ENCODE results near the gene DAP3. TPM values are rescaled to one million over a fixed set of nuclear protein-coding genes. Genes with fewer than 3 reads are reported as not detected.
"Not testable (repeated sequence)": the region's sequence is repeated elsewhere in the genome, so short reads cannot be mapped to it uniquely, and the experiment has no call there.

DAP3 gene
- total RNA-seq, 1 donor from 2014 or later: 91.2 TPM

DNA sequence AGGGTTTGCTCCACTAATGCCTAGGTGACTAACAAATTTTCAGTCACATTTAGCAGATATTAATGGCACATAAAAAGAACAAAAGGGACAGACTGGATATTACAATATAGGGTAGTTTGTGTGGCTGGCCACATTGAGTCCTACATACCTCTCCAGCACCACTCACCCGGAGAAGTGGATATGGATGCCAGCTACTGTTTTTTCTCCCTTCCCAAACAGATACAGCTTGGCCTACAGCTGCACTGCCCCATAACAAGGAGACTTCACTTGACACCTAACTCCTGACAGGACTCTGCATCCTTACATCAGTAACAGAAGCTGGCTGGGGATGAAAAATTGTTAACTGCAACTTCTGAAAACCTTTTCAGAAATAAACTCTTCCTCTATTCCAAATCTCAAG is 9.9 kb upstream of the DAP3 start:
- DNase-seq (ENCODE audit: low spot score); intact Hi-C loops (cut with DNase I): not testable (repeated sequence)

DNA sequence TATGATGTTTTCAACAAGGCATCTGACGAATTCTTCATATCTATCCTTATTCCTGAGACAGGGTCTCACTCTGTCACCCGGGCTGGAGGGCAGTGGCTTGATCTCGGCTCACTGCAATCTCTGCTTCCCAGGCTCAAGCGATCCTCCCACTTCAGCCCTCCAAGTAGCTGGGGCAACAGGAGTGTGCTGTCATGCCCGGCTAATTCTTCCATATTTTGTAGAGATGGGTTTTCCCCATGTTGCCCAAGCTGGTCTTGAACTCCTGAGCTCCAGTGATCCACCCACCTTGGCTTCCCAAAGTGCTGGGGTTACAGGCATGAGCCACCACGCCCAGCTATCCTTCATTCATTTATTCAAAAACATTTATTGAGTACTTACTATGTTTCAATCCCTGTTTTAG is 8.4 kb upstream of the DAP3 start:
- intact Hi-C loops (cut with DNase I): no loop called here
- no peak for DNase-seq (ENCODE audit: low spot score)

DNA sequence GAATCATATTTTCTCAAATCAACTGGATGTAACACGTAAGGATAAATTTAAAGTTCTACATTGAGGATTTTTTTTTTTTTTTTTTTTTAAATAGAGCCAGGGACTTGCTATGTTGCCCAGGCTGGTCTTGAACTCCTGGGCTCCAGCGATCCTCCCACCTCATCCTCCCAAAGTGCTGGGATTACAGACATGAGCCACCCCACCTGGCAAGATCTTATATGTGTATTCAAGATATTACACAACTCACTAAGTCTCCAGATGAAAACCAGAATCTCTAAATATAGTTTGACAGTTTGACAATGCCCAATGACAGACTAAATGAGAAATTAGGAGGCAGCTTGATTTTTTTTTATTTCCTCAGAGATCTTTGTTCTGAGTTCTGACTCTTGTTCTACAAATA is 7.1 kb upstream of the DAP3 start:
- DNase-seq (ENCODE audit: low spot score): no peak
- intact Hi-C loops (cut with DNase I): no loop called here

DNA sequence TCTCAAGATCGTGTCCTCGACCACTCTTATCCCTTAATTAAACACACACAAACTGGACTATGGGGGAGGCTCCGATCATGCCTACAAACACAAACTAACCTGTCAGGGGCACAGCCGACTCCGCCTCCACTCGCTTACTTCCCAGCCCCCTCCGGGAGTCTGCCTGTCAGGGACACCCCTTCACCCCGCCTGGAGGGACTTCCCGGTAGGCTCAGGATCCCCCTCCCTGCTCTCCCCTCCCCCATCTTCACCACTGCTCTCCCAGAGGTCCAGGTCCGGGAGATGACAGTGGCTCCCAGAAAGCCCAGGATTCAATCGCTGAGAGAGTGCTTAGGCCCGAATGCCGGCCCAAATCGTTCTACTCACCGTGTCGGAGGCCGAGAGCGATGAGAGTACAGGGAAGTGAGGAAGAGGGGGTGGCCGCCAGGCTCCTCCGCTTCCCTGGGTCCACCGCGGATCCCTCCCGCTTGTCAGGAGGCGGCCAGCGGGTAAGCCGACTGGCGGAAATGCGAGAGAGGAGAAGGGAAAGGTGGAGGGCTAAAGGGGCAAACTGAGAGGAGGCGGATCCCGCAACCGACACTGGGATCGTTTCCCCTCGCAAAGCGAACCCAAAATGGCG is 1.1 kb upstream of the DAP3 start:
- intact Hi-C loops (cut with DNase I): not testable (repeated sequence)
- DNase-seq (ENCODE audit: low spot score): peak; percentile 75

DNA sequence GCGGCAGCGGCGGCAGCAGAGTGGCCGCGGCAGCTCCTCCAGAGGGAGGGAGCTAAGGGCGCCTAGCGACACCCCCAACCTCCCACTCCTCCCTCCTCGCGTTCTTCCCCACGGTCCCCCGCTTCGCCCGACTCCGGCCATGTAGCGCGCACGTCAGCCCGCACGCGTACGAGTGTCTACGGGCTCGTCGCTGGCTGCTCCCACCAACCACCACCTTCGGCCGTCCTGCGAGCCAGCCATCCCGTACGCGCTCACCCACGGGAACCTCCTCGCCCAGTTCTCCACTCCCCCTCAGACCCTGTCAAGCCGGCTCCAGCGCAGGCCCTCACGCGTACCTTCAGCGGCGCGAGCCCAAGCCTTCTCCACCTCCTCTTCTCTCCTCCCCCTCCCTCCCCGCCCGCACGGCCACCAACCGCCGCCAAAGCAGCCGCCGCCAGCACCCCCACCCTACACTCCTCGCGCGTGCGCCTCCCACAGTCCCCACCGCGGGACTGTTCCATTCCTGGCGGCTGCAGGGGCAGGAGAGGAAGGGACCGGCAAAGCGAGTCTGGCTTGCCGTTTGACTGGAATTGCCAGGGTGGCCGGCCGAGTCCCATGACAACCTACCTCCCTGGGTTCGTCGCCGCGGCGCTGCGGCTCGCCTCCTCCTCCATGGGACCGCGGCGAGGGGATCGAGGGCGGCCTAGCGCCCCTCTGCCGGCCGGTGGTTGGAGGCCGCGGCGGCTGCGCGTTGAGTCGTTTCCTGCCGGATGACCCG is 389 bp upstream of the DAP3 start, which contains the start of gene YY1AP1:
YY1AP1 (minus strand) TSS at position 451 of the 757 bp plus-strand sequence. CDS start 8,338 bp downstream, outside the sequence.
- intact Hi-C loops (cut with DNase I): no loop called here
- DNase-seq (ENCODE audit: low spot score): peak; percentile 97

DNA sequence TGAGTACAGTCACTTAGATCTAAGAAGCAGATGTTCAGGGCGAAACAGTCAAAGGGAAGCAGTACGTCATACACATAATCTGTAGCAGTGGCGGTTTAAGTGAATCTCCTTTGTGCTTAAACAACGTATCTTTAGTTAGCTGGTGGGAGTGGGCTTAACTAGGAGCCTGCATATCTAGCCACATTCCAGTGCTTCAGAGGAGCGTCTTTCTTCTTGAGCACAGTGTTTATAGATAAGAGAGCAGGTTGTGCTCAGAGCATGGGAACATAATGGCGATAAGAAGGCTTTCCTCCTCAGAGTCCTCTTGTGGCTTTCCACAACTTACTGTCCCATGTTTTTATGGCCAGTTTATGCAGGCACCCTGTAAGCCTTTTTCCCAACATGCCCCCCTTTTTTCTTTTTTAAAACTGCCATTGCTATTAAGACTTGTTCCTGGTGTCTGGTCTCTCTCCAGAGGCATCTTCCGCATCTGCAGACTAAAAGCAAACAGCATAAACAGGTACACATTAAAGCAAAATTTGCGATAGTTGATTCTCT is 3.2 kb downstream of the DAP3 start:
- no peak for DNase-seq (ENCODE audit: low spot score)
- intact Hi-C loops (cut with DNase I): no loop called here

DNA sequence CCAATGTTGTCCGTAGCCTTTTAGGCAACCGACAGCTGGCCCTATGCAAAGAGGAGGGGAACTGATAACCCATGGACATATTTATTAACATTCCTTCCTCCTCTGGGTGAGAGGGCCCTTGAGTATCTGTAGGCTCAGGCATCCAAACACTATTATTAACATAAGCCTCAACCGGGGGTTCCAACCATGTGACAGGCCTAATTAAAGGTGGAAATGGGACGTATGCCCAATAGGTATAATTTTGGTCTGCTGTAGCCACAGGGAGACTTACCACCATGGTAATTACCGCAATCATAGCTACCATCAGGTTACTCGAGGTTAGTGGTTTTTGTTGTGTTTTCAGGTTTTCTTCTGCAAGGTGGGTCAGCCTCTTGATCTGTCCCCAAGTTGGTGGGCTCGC is 5.3 kb downstream of the DAP3 start:
- intact Hi-C loops (cut with DNase I): no loop called here
- DNase-seq (ENCODE audit: low spot score): no peak

DNA sequence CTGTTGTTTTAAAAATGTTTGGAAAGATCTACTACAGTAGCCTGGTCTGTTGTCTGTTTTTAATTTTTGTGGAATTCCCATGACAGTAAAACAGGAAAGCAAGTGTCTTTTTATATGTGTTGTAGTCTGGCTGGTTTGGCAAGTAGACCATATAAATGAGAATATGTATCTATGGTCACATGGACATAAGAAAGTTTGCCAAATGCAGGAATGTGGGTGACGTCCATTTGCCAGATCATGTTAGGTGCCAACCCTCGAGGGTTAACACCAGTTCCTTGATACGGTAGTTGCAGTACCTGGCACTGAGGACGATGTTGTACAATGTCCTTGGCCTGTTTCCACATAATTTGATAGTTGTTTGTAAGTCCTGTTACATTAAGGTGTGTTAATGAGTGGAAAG is 6.2 kb downstream of the DAP3 start:
- no peak for DNase-seq (ENCODE audit: low spot score)
- intact Hi-C loops (cut with DNase I): no loop called here

DNA sequence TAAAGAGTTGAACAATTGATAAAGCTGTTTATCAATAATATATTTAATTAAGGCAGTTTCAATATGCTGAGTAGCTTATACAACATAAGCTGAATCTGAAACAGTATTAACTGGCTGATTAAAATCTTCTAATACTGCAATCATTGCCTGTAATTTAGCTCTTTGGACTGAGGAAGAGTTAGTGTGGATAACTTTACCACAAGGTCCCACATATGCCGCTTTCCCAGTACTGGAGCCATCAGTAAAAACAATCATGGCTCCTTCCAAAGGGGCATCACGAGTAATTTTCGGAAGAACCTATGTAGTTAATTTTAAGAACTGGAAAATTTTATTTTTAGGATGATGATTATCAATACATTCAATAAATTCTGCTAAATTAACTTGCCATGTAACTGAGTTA is 6.7 kb downstream of the DAP3 start:
- no peak for DNase-seq (ENCODE audit: low spot score)
- intact Hi-C loops (cut with DNase I): no loop called here

DNA sequence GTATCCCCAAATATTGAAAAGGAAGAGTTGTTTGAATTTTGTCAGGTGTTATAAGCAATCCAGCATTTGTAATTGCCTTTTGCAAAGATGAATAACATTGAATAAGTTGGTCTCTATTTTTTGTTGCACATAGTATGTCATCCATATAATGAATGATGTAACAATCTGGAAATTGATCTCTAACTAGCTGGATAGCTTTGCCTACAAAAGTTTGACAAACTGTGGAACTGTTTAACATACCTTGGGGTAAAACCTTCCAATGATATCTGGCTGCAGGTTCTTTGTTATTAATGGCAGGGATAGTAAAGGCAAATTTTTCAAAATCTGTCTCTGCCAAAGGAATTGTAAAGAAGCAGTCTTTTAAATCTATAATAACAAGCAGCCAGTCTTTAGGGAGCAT is 7.6 kb downstream of the DAP3 start:
- no peak for DNase-seq (ENCODE audit: low spot score)
- intact Hi-C loops (cut with DNase I): no loop called here

DNA sequence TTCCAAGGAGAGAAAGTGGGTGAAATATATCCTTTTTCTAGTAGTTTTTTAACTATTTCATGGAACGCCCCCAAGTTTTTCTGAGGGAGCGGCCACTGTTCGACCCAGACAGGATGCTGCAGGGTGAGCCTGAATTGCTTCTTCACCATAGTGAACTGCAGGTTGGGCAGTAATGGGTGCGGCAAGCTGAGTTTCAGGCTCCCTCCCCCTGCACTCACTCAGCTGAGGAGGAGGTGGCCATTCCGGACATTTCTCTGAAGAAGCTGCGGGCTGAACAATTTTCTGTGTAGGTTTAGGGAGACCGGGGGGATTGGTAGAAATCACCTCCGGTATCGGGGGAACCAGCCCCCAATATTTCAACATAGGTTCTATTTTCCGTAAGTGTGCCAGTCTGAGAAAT is 8.2 kb downstream of the DAP3 start:
- no peak for DNase-seq (ENCODE audit: low spot score)
- intact Hi-C loops (cut with DNase I): no loop called here

DNA sequence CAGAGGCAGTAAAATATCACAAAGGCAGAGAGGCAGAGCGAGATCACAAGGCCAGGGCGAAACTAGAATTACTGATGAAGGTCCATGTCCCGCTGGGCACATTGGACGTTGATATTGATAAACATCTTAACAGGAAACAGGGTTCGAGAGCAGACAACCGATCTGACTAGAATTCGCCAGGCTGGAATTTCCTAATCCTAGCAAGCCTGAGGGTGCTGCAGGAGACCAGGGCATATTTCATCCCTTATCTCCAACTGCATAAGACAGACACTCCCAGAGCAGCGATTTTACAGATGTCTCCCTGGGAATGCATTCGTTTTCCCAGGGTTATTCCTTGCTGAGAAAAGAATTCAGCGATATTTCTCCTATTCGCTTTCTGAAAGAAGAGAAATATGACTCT is 8.7 kb downstream of the DAP3 start:
- intact Hi-C loops (cut with DNase I); DNase-seq (ENCODE audit: low spot score): not testable (repeated sequence)

DNA sequence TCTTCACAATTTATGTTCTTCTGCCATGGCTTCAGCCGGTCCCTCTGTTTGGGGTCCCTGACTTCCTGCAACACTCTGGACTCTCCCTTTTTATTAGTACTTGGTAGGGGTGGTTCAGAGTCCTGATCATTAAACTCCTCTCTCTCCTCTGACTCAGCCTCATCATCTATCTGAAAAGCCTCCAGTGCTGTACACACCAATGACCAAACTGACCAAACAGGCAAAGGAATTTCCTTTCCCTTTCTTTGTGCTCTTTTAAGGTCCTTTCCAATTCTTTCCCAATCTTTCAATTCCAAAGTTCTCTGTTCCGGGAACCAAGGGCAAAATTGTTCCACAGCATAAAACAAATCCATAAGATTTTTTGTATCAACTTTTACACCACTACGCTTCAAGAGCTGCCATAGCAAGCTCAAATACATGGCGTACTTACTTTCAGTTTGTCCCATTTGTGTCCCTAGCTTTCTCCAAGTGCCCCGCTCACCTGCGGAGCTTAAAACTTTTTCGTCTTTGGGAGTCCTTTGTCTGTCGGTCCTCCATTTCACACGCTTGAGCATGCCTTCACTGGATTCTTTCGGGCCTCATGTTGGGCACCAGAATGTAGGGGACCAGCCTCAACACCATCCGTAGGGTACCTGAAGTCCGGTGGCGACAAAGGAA is 9.6 kb downstream of the DAP3 start:
- intact Hi-C loops (cut with DNase I): no loop called here
- no peak for DNase-seq (ENCODE audit: low spot score)

DNA sequence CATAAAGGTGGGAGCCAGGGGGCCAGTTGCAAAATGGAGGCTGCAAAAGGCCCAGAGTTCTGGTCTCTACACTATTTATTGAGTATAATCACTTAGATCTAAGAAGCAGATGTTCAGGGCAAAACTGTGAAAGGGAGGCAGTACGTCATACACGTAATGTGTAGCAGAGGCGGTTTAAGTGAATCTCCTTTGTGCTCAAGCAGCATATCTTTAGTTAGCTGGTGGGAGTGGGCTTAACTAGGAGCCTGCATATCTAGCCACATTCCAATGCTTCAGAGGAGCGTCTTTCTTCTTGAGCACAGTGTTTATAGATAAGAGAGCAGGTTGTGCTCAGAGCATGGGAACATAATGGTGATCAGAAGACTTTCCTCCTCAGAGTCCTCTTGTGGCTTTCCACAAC is 10.2 kb downstream of the DAP3 start:
- intact Hi-C loops (cut with DNase I); DNase-seq (ENCODE audit: low spot score): not testable (repeated sequence)

DNA sequence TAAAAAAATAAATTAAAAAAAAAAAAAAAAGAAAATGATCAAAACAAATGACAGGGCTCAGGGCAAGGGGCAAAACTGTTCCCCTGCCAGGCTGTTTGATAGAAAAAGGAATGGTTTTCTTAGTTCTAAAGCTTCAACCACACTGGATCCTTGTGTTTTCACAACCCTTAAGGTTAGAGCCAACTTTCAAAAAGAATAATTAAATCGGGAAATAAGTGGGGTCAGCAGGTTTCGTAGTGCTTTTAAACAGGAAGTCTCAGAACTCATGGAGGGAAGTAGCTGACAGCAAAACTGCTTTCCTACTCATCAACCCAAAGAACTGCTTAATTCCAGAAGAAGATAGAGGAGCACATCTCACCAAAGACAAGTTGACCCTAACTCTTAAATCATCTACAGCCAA is 12.8 kb downstream of the DAP3 start:
- DNase-seq (ENCODE audit: low spot score); intact Hi-C loops (cut with DNase I): not testable (repeated sequence)

DNA sequence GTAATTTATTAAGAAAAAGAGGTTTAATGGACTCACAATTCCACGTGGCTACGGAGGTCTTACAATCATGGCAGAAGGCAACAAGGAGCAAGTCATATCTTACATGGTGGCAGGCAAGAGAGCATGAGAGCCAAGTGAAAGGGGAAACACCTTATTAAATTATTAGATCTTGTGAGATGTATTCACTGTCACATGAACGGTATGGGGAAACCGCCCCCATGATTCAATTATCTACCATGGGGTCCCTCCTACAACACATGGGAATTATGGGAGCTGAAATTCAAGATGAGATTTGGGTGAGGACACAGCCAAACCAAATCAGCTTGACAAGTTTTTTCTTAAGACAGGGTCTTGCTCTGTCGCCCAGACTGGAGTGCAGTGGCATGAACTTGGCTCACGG is 14.3 kb downstream of the DAP3 start:
- no peak for DNase-seq (ENCODE audit: low spot score)
- intact Hi-C loops (cut with DNase I): no loop called here

DNA sequence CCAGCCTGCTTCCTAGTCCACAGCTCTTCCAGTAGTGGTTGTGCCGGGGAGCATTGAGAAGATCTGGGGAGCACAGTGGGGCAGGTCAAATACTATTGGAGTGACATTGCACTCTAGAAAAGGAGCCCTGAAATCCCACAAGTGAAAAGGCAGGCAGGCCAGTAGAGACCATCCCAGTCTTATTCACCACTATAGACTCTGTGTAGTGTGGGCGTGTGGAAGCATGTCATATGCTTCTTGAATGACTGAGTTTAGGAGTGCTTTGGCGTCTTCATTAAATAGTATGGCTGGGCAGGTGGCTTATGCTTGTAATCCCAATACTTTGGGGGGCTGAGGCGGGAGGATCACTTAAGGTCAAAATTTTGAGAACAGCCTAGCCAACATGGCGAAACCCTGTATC is 15.5 kb downstream of the DAP3 start:
- intact Hi-C loops (cut with DNase I); DNase-seq (ENCODE audit: low spot score): not testable (repeated sequence)

DNA sequence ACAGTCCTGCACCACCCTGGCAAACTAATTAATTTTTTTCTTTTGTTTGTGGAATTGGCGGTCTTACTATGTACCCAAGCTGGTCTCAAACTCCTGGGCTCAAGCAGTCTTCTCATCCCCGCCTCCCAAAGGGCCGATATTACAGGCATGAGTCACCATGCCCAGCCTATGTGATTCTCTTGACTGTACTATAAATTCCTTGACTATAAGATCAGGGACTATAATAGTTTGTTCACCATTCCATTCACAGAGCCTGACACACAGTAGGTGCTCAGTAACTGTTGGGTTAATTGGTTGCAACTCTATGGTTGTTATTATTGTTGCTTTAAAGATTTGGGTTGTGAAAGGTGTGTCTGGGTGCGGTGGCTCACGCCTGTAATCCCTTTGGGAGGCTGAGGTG is 17.2 kb downstream of the DAP3 start:
- DNase-seq (ENCODE audit: low spot score): no peak
- intact Hi-C loops (cut with DNase I): no loop called here

DNA sequence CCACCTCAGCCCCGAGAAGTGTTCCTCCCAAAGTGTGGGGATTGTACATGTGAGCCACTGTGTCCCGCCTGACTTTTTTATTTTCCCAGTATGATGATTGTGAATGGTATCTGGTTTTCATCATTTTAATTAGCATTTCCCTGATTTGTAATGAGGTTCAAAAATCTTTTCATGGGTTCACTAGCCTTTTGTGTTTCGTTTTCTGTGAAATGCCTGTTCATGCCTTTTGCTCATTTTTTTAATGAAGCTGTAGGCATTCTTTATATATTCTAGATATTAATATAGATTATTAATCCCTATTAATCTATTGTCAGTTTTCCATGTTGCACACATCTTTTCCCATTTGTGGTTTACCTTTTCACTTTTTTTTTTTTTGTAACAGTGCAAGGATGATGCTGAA is 20.5 kb downstream of the DAP3 start:
- DNase-seq (ENCODE audit: low spot score): no peak
- intact Hi-C loops (cut with DNase I): no loop called here

DNA sequence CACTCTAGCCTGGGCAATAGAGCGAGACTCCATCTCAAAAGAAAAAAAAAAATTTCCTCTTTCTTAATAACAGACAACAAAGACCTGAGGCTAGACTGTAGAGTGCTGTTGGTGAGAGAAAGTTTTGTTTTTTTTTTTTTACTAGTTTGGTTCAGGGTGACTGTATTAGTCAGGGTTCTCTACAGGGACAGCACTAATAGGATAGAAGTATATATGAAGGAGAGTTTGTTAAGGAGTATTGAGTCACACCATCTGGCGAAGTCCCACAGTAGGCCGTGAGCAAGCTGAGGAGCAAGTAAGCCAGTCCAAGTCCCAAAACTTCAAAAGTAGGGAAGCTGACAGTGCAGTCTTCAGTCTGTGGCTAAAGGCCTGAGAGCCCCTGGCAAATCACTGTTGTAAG is 22.6 kb downstream of the DAP3 start:
- DNase-seq (ENCODE audit: low spot score); intact Hi-C loops (cut with DNase I): not testable (repeated sequence)

DNA sequence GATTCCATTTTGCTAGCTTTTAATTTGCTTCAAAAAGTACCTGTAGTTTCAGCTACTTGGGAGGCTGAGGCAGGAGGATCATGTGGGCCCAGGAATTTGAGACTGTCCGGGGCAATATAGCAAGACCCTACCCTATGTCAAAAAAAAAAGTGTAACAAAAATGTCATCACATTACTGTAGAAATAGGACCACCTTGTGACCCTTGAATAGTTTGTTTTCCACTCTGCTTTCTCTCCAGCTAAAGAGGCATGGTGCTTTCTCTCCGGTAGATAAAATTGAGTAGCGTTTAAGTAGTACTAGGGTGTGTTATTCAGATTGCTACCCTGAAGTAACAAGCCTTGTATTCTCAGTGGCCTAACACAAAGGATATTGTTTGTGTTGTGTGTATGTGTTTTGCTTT is 23.7 kb downstream of the DAP3 start:
- intact Hi-C loops (cut with DNase I); DNase-seq (ENCODE audit: low spot score): not testable (repeated sequence)

Measured in cardiac septum (tissue), 1 donor.